Measurements from ENCODE around the gene MDH1.
A peak's percentile ranks its signal among the peaks of the same experiment; 100 is the strongest.
"Not testable (repeated sequence)": the region's sequence is repeated elsewhere in the genome, so short reads cannot be mapped to it uniquely, and the experiment has no call there.

Gene MDH1

GRCh38 chr2:63588385-63589147 is at the start of gene MDH1, which contains the start of gene WDPCP:
MDH1 (plus strand) TSS chr2:63588963; CDS start chr2:63589044, 81 bp downstream.
WDPCP (minus strand) TSS chr2:63588477; CDS start chr2:63588271, 206 bp downstream.
- DNase-seq, result peak; percentile 97

DNA sequence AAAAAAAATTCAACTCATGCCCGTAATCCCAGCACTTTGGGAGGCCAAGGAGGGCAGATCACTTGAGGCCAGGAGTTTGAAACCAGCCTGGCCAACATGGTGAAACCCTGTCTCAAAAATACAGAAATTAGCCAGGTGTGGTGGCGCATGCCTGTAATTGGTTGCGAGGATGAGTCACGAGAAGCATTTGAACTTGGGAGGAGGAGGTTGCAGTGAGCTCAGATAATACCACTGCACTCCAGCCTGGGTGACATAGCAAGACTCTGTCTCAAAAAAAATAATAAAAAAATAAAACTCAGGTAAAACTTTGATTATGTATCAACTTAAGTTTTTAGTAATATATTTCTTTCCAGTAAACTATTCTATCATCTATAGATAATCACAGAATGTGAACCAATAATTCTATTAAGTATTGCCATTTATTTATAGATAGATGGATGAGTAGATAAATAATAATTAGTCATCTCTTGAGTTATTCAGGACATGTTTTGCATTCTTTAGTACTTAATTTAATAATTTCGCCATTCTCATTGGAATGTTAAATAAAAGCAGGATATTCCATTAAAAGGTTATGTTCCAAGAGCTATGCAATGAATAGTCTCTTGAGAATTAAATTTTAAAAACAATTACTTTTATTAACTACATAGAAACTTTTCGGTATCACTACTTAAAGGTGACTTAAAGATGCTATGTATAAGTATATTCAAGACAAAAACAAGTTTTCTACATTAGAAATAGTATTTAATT is 49.2 kb upstream of the MDH1 start:
- no peak for DNase-seq

DNA sequence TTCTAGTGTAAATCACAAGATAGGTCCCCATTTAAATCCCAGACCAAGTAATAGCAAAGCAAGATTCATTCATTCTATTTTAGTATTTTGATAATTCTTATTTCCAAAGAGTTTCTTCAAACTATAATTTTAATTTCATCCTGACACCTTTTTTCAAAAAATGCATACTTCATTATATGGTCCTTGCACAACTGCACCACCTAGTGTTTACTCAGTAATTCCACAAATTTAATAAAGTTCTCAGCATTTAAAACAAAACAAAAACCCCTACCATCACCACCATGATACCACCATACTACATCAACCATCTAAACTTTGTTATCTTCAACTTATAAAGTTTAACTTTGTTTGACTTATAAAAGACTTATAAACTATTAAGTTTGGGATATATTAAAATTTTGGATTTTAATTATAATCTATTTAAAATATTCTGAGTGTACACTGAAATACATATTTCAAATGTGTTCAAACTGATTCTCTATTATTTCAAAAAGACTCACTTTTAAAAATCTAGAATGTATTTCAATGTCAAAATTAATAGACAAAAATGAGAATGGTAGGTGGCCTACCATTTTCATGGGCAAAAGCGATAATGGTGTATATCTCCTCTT is 44.6 kb upstream of the MDH1 start:
- DNase-seq, result peak; percentile 9

DNA sequence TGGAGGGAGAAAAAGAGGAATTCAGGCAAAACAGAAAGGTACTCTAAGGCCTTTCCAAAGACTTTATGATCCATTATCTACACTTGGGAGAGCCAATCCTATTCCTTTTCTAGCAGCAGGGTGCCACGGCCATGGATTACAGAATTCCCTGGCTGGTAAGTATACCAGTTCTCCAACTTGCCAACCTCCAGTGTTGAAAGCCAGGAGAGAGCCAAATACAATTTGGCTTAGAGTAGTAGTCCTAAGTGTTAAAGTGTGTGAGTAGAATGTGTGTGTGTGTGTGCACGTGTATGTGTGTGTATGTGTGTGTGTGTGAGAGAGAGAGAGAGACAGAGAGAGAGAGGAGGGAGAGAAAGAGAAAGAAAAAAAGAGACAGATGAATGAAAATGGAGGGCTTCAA is 43.7 kb upstream of the MDH1 start:
- DNase-seq, result no peak

DNA sequence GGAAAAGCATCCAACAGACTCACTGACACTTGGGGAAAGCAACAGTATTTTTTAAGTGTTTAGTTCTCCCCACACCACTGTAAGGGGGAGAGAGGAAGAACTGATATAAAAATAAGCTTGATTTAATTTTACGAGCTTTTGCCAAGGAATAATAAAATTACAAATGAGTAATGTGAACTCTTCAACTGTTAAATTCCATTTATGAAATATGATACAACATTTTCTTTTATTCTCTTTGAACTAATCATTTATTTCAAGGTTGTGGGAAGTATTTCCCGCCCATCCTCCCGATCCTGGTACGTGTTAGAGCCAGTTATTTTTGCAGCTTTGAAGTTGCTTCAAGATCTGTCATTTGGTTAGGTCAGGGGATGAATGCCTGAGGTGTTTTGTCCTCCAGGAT is 35.7 kb upstream of the MDH1 start:
- DNase-seq, result no peak

DNA sequence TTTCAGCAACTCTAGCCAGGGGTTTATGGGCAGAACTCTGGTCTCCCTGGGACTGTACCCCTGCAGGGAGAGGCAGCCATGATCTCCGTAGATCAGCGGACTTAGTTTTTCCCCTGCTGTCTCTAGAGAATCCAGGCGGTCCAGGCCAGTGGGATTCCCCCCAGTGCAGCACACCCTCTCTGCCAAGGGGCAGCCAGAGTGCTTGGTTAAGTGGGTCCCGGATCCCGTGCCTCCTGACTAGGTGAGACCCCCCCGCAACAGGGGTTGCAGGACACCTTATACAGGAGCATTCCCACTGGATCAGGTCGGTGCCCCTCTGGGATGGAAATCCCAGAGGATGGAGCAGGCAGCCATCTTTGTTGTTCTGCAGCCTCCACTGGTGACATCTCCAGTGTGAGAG is 33.5 kb upstream of the MDH1 start:
- no peak for DNase-seq

GRCh38 chr2:63555931-63556330 is 32.8 kb upstream of the MDH1 start:
- DNase-seq, result no peak

DNA sequence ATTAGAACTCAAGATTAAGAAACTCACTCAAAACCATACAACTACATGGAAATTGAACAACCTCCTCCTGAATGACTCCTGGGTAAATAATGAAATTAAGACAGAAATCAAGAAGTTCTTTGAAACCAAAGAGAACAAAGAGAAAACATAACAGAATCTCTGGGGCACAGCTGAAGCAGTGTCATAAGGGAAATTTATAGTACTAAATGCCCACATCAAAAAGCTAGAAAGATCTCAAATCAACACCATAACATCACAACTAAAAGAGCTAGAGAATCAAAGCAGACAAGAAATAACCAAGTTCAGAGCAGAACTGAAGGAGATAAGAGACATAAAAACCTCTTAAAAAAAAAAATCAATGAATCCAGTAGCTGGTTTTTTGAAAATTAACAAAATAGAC is 30.9 kb upstream of the MDH1 start:
- DNase-seq, result not testable (repeated sequence)

GRCh38 chr2:63558922-63559321 is 29.8 kb upstream of the MDH1 start:
- not testable (repeated sequence) for DNase-seq

GRCh38 chr2:63562751-63563150 is 26.0 kb upstream of the MDH1 start:
- no peak for DNase-seq

DNA sequence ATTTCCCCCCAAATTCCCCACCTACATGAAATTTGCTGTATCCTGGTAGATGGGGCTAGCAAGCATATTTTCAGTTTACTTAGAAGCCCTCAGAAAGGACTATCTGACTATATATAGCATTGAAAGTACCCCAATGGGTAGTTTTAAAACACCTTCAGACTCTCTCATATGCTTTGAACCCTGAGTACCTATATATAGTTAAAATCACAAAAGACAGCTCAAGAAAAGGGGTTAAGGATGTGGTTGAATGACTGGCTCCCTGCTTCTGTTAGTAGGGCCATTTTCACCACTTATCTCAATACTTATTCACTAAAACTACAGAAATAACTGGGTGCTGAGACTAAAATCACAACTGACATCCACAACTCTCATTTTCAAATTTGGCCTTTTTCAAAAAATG is 19.0 kb upstream of the MDH1 start:
- DNase-seq, result no peak

DNA sequence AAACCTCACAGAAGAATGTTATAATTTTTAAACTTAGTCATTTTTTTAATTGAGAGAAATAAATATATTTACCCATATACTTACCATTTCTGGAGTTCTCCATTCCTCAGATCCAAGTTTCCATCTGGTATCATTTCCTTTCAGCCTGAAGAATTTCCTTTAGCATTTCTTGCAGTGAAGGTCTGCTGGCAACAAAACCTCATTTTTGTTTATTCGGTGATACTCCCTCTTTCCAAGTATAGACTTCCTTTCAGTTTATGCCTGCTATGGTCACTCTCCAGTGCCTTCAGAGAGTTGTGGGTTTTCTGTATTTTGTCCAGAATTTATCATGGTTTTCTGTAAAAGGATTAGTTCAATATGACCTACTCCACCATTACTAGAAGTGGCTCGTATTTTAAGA is 17.5 kb upstream of the MDH1 start:
- no peak for DNase-seq

- DNase-seq, result no peak
Observed at GRCh38 chr2:63572001-63572400, 16.8 kb upstream of the MDH1 start.

DNA sequence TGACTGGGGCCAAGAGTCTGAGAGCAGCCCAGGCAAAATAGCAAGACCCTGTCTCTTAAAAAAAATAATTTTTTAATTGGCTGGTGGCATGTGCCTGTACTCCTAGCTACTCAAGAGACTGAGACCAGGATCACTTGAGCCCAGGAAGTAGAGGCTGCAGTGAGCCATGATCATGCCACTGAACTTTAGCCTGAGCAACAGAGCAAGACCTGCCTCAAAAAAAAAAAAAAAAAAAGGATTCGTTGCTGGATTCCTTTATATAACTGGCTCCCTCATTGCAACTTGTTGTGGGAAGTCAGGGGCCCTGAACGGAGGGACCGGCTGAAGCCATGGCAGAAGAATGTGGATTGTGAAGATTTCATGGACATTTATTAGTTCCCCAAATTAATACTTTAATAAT is 15.7 kb upstream of the MDH1 start:
- DNase-seq, result not testable (repeated sequence)

DNA sequence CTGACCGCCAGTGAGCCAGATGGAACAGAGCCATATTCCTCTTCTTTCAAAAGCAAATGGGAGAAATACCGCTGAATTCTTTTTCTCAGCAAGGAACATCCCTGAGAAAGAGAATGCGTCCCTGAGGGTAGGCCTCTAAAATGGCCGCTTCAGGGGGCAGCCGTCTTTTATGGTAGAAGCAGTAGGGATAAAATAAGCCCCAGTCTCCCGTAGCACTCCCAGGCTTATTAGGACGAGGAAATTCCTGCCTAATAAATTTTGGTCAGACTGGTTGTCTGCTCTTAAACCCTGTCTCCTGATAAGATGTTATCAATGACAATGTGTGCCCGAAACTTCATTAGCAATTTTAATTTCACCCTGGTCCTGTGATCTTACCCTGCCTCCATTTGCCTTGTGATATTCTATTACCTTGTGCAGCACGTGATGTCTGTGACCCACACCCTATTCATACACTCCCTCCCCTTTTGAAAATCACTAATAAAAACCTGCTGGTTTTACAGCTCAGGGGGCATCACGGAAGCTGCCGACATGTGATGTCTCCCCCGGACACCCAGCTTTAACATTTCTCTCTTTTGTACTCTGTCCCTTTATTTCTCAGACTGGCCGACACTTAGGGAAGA is 14.9 kb upstream of the MDH1 start:
- DNase-seq, result not testable (repeated sequence)

DNA sequence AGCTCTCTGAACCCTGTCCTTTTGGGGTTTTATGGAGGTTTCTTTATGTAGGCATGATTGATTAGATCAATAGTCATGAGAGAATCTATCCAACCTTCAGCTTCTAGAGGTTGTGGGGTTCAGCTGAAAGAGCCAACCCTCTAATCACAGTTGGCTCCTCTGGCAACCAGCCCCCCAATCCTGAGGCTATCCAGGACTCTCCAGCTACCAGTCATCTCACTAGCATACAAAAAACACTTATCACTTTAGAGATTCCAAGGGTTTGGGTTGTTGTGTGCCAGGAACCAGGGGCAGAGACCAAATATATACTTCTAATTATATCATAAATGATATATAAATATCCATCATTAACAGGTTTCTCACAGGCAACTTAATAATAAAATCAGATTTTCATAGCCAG is 12.2 kb upstream of the MDH1 start:
- no peak for DNase-seq

GRCh38 chr2:63578767-63579166 is 10.0 kb upstream of the MDH1 start:
- DNase-seq, result no peak

- DNase-seq, result no peak
Observed at GRCh38 chr2:63580651-63581297, 8.0 kb upstream of the MDH1 start.

DNA sequence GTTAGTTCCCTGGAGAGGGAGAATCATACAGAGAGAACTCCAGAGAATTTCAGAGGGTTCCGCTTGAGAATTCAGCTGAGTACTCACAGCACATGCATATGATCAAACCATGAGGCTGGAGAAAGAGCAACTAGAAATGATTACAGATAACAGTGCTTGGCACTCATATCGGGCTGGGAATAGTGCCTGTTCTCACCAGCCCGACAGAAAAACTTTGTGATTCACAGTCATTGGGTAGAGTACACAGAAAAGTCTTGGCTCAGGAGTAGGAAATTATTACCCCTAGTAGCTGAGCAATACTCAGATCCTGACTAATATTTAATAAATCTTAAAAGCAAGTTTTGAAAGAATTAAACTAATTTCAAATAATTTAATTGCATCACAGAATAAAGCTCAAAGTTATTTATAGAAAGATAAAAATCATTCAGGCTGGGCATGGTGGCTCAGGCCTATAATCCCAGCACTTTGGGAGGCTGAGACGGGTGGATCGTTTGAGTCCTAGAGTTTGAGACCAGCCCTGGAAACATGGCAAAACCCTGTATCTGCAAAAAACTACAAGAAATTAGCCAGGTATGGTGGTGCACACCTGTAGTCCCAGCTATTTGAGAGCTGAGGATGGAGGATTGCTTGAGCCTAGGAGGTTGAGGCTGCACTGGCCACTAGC is 7.3 kb upstream of the MDH1 start:
- no peak for DNase-seq

- no peak for DNase-seq
Observed at GRCh38 chr2:63582873-63583272, 5.9 kb upstream of the MDH1 start.

DNA sequence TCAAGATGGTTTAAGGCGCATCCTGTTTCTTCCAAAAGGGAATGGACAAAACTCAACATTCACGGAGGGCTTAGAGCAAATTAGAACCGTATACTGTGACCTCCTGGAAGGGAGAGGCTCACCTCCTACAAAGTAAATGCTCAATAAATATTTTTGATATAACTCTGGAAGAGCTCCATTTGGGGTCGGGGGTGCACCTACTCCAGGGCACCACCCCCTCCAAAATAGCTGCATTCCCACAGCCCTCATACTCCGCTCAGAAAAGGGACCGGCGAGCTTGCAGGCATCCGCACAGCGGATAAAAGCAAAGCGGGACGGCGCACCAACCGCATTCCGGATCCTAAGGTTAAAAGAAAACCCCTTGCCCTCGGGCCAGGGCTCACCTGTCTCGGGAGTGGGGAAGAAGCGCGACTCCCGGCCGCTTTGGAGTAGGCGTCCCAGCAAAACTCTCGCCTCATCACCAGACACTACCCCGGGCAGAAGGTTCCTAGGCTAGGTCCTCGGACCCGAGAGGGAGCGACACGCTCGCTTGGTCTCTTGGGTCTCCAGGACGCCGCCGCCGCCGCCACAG is 864 bp upstream of the MDH1 start:
- DNase-seq, result no peak
